Thyroid gland (tissue), 4 donors: ENCODE measurements around the gene NMT2.

Experiments used
- POLR2A ChIP-seq, 2 donors: fragments of 450-650 bp; IDR thresholded peaks; one replicate each; pipeline ENCODE4 v1.6.1; 2017; ENCODE audit warnings: antibody characterized with exemption in 2 of 2, mild to moderate bottlenecking in 2 of 2, moderate library complexity in 1 of 2
- TF ChIP-seq, protein P1 (sequence below), 6 experiments: fragments of 200-600 bp in 3 of 6; fragments of 450-650 bp in 3 of 6; sonication (generic) in 3 of 6; IDR thresholded peaks; one replicate each; pipeline ENCODE4 v1.5.1; 2016 to 2019; ENCODE audit warnings: antibody characterized with exemption in 6 of 6, mild to moderate bottlenecking in 2 of 6, inconsistent platforms in 1 of 6, moderate library complexity in 1 of 6

DNA sequence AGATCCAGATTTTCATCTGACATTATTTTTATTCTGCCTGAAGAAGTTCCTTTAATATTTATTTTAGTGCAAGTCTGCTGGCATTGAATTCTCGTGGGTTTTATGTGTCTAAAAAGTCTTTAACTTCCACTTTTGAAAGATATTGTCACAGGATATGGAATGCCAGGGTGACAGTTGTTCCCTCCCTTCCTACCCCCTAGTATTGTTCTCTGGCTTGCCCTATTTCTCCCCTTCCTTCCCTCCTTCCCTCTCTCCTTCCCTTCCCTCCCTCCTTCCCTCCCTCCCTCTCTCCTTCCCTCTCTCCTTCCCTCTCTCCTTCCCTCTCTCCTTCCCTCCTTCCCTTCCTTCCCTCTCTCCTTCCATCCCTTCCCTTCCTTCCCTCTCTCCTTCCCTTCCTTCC lies 109.8 kb downstream of the NMT2 start:
- TF ChIP-seq, protein P1, sequence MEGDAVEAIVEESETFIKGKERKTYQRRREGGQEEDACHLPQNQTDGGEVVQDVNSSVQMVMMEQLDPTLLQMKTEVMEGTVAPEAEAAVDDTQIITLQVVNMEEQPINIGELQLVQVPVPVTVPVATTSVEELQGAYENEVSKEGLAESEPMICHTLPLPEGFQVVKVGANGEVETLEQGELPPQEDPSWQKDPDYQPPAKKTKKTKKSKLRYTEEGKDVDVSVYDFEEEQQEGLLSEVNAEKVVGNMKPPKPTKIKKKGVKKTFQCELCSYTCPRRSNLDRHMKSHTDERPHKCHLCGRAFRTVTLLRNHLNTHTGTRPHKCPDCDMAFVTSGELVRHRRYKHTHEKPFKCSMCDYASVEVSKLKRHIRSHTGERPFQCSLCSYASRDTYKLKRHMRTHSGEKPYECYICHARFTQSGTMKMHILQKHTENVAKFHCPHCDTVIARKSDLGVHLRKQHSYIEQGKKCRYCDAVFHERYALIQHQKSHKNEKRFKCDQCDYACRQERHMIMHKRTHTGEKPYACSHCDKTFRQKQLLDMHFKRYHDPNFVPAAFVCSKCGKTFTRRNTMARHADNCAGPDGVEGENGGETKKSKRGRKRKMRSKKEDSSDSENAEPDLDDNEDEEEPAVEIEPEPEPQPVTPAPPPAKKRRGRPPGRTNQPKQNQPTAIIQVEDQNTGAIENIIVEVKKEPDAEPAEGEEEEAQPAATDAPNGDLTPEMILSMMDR (IDR thresholded peaks at IDR 0.05) = no peak
- TF ChIP-seq POLR2A (IDR thresholded peaks at IDR 0.05) = no peak
